Ovary (tissue), 9 donors: ENCODE measurements around the gene FOXP3. TPM values are rescaled to one million over a fixed set of nuclear protein-coding genes. Genes with fewer than 3 reads are reported as not detected.

Experiments
- DNase-seq, 5 donors: peaks; one replicate each; pipeline ENCODE4 v3.0.0-alpha.2; 2019 to 2020
- H3K27ac ChIP-seq, 2 donors: fragments of 200-600 bp; one replicate each; pipeline versions ENCODE4 v1.5.1 to v1.8.0; 2019 to 2022
- H3K27me3 ChIP-seq: fragments of 200-600 bp; one replicate; pipeline ENCODE4 v1.8.0; 2022
- H3K36me3 ChIP-seq: fragments of 200-600 bp; sonication (generic); one replicate; pipeline ENCODE4 v1.5.1; 2019
- H3K4me1 ChIP-seq: one replicate; pipeline ENCODE4 v1.8.1; 2013; ENCODE audit warnings: mild to moderate bottlenecking, moderate library complexity; ENCODE audit not compliant: insufficient read depth
- H3K4me3 ChIP-seq: fragments of 200-600 bp; sonication (generic); one replicate; pipeline ENCODE4 v1.5.1; 2017
- H3K9me3 ChIP-seq, 2 donors: fragments of 200-600 bp in 1 of 2; sonication (generic) in 1 of 2; one replicate each; pipeline versions ENCODE4 v1.5.1 to v1.8.1; 2013 to 2019; ENCODE audit warnings: mild to moderate bottlenecking in 1 of 2, moderate library complexity in 1 of 2
- CTCF ChIP-seq, 3 donors: fragments of 450-650 bp in 2 of 3; fragments of 200-600 bp in 1 of 3; IDR thresholded peaks; one replicate each; pipeline versions ENCODE4 v1.5.1 to v1.8.0; 2016 to 2022; ENCODE audit warnings: antibody characterized with exemption in 3 of 3, mild to moderate bottlenecking in 1 of 3
- EP300 ChIP-seq: sonication (generic); formaldehyde crosslinking; IDR thresholded peaks from one replicate; pipeline ENCODE4 v1.6.1; 2017; ENCODE audit warnings: antibody characterized with exemption
- POLR2A ChIP-seq: fragments of 450-650 bp; IDR thresholded peaks from one replicate; pipeline ENCODE4 v1.6.1; 2017; ENCODE audit warnings: antibody characterized with exemption, mild to moderate bottlenecking, moderate library complexity
- WGBS, 3 donors: extraction: QIAGEN DNeasy Blood & Tissue Kit in 1 of 3; methylation state at CpG; one replicate each; pipeline versions ENCODE4 v1.1.5 to v1.1.7; 2013 to 2017; 5-methylcytosine and 5-hydroxymethylcytosine counted together
- intact Hi-C, 4 donors: fragments of 100-400 bp; cut with DNase I; formaldehyde crosslinking; loops; one replicate each; pipeline versions ENCODE4 v1.11.0 to v1.15.1; 2022 to 2023
- polyA plus RNA-seq, 2 donors: library from polyadenylated mRNA; stranded (reverse); fragments of 200-250 nt in 1 of 2; fragments of 350-450 nt in 1 of 2; fragmentation: Illumina TruSeq in 1 of 2; extraction: RNeasy Lipid Tissue Mini Kit (QIAGEN cat#74804) in 1 of 2; gene quantifications; one replicate each; pipeline ENCODE4 v1.2.3, GENCODE V29; 2013 to 2014
- total RNA-seq, 7 donors: library from RNA; depleted of rRNA in 2 of 7; stranded (reverse); fragments of >200 nt in 2 of 7; fragmentation: NEBNext Ultra II Directional in 3 of 7; extraction: Animal tissue kit (Norgen Biotek cat#: 25700) in 3 of 7; gene quantifications; one replicate each; pipeline versions ENCODE4 v1.1.0 to v1.2.4, GENCODE V29; 2016 to 2023
- donor health status: DM: no; HTN: no; CAD: no; lungs with moderate emphysema.
- donor health status: DM: no; HTN: no; CAD: no.
- donor health status: Bipolar disorder and iron deficiency.
- donor health status: DM: yes; HTN: yes; CAD: no.
- donor health status: DM: no; HTN: no; CAD: no.
- donor health status: DM: yes; HTN: yes; CAD: no.

The FOXP3 gene
- total and polyA plus RNA-seq, 9 donors: 0.10 to 0.60 (median 0.27) TPM; not detected in 3

- no peak for TF ChIP-seq EP300
- no peak for TF ChIP-seq POLR2A
- no peak for TF ChIP-seq CTCF (IDR thresholded peaks at IDR 0.05)
- no peaks in the 10 kb centered on the region for H3K4me1 ChIP-seq
- no peaks in the 10 kb centered on the region for H3K36me3 ChIP-seq
- no peak overlapping the region for H3K4me3 ChIP-seq
- no peak overlapping the region for H3K27ac ChIP-seq
- no peak for DNase-seq
- intact Hi-C loops: no loop called here
- H3K27me3 ChIP-seq: no peaks in the 10 kb centered on the region
- peaks cover 0 to 5% of the 10 kb centered on the region in 2 donors for H3K9me3 ChIP-seq
These were observed 44.4 kb downstream of the FOXP3 start for GRCh38 chrX:49220100-49220499.

- no peak for DNase-seq
- Histone ChIP-seq H3K27ac (no peak overlapping the region), H3K9me3 (peaks cover 0 to 5% of the 10 kb centered on the region in 2 donors), H3K4me1 (no peaks in the 10 kb centered on the region), H3K4me3 (no peak overlapping the region), H3K27me3 (no peaks in the 10 kb centered on the region), H3K36me3 (no peaks in the 10 kb centered on the region)
- TF ChIP-seq POLR2A: no peak
- no peak for TF ChIP-seq CTCF (IDR thresholded peaks at IDR 0.05)
- TF ChIP-seq EP300: no peak
- 78 to 88% (median 80%) methylated on average over 14 of the region's 14 CpGs for WGBS, 3 donors
- intact Hi-C loops: no loop called here
These were observed 49.4 kb downstream of the FOXP3 start for GRCh38 chrX:49214996-49215526.

- Histone ChIP-seq H3K27ac (no peak overlapping the region), H3K36me3 (no peaks in the 10 kb centered on the region), H3K4me3 (no peak overlapping the region), H3K27me3 (no peaks in the 10 kb centered on the region), H3K4me1 (no peaks in the 10 kb centered on the region), H3K9me3 (peaks cover 0 to 5% of the 10 kb centered on the region in 2 donors)
- DNase-seq: no peak
- no peak for TF ChIP-seq EP300
- 61 to 76% (median 71%) methylated on average over 2 of the region's 2 CpGs for WGBS, 3 donors
- intact Hi-C loops: no loop called here
These were observed 50.1 kb downstream of the FOXP3 start for GRCh38 chrX:49214416-49214815.

GRCh38 chrX:49212861-49213260, 51.6 kb downstream of the FOXP3 start:
- Histone ChIP-seq H3K27ac (no peak overlapping the region), H3K4me3 (no peak overlapping the region), H3K9me3 (peaks cover 0 to 1% of the 10 kb centered on the region in 2 donors), H3K4me1 (no peaks in the 10 kb centered on the region), H3K36me3 (no peaks in the 10 kb centered on the region), H3K27me3 (no peaks in the 10 kb centered on the region)
- TF ChIP-seq CTCF (IDR thresholded peaks at IDR 0.05): no peak
- TF ChIP-seq POLR2A: no peak
- no peak for TF ChIP-seq EP300
- DNase-seq: no peak
- intact Hi-C loops: no loop called here
- 48 to 68% (median 49%) methylated on average over 1 of the region's 1 CpG for WGBS, 3 donors

GRCh38 chrX:49212209-49212608, 52.3 kb downstream of the FOXP3 start:
- Histone ChIP-seq H3K27me3 (no peaks in the 10 kb centered on the region), H3K4me3 (no peak overlapping the region), H3K36me3 (no peaks in the 10 kb centered on the region), H3K9me3 (no peaks in the 10 kb centered on the region), H3K27ac (no peak overlapping the region), H3K4me1 (no peaks in the 10 kb centered on the region)
- 85 to 91% (median 90%) methylated on average over 2 of the region's 2 CpGs for WGBS, 3 donors
- DNase-seq: no peak
- TF ChIP-seq POLR2A: no peak
- no peak for TF ChIP-seq EP300
- no peak for TF ChIP-seq CTCF (IDR thresholded peaks at IDR 0.05)
- intact Hi-C loops: no loop called here
